ENCODE data around the gene OBSCN. TPM values are rescaled to one million over a fixed set of nuclear protein-coding genes. Genes with fewer than 3 reads are reported as not detected.

Gene OBSCN
- total RNA-seq, 6 experiments from 2014 or later, result 0.27 to 1.8 (median 0.53) TPM

DNA sequence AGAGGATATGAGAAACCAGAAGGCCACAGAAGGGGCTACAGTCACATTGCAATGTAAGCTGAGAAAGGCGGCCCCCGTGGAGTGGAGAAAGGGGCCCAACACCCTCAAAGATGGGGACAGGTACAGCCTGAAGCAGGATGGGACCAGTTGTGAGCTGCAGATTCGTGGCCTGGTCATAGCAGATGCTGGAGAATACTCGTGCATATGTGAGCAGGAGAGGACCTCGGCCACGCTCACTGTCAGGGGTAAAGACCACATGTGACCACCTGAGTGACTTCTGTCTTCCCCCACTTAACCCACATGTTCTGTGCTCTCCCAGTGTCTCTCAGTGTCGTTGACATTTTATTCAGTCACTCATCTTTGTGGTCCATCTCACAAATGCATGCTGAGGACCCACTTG, 92.1 kb downstream of the OBSCN start:
- DNase-seq, result no peak
- Mint-ChIP-seq H3K27ac (no peak overlapping the region), H3K9me3 (peaks cover 81% of the 10 kb centered on the region), H3K4me3 (no peak overlapping the region), H3K4me1 (ENCODE audit: low read depth) (no peaks in the 10 kb centered on the region), H3K36me3 (ENCODE audit: low read depth) (peaks cover 26% of the 10 kb centered on the region), H3K27me3 (ENCODE audit: insufficient read depth) (peaks cover 2% of the 10 kb centered on the region; the same call in 1 of the 2 replicates)
- TF ChIP-seq, protein P1, sequence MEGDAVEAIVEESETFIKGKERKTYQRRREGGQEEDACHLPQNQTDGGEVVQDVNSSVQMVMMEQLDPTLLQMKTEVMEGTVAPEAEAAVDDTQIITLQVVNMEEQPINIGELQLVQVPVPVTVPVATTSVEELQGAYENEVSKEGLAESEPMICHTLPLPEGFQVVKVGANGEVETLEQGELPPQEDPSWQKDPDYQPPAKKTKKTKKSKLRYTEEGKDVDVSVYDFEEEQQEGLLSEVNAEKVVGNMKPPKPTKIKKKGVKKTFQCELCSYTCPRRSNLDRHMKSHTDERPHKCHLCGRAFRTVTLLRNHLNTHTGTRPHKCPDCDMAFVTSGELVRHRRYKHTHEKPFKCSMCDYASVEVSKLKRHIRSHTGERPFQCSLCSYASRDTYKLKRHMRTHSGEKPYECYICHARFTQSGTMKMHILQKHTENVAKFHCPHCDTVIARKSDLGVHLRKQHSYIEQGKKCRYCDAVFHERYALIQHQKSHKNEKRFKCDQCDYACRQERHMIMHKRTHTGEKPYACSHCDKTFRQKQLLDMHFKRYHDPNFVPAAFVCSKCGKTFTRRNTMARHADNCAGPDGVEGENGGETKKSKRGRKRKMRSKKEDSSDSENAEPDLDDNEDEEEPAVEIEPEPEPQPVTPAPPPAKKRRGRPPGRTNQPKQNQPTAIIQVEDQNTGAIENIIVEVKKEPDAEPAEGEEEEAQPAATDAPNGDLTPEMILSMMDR (IDR thresholded peaks at IDR 0.05), result no peak

- Mint-ChIP-seq H3K4me1 (ENCODE audit: low read depth) (no peaks in the 10 kb centered on the region), H3K4me3 (no peak overlapping the region), H3K9me3 (peaks cover 78% of the 10 kb centered on the region), H3K27me3 (ENCODE audit: insufficient read depth) (peaks cover 3% of the 10 kb centered on the region; the same call in 1 of the 2 replicates), H3K36me3 (ENCODE audit: low read depth) (peaks cover 24% of the 10 kb centered on the region), H3K27ac (no peak overlapping the region)
- no peak for DNase-seq
- TF ChIP-seq, protein P1 (IDR thresholded peaks at IDR 0.05), result no peak
These were observed 94.2 kb downstream of the OBSCN start for GRCh38 chr1:228302086-228302485.

DNA sequence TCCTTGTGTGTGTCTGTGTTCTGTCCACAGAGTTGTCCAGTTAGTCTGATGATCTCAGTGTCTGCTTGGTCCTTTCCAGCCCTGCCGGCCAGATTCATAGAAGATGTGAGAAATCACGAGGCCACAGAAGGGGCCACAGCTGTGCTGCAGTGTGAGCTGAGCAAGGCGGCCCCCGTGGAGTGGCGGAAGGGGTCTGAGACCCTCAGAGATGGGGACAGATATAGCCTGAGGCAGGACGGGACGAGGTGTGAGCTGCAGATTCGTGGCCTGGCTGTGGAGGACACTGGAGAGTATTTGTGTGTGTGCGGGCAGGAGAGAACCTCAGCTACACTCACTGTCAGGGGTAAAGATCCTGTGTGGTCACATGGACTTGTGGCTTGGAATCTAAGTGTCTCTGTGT, 95.8 kb downstream of the OBSCN start:
- Mint-ChIP-seq H3K27ac (no peak overlapping the region), H3K36me3 (ENCODE audit: low read depth) (peaks cover 13% of the 10 kb centered on the region), H3K9me3 (peaks cover 73% of the 10 kb centered on the region)

DNA sequence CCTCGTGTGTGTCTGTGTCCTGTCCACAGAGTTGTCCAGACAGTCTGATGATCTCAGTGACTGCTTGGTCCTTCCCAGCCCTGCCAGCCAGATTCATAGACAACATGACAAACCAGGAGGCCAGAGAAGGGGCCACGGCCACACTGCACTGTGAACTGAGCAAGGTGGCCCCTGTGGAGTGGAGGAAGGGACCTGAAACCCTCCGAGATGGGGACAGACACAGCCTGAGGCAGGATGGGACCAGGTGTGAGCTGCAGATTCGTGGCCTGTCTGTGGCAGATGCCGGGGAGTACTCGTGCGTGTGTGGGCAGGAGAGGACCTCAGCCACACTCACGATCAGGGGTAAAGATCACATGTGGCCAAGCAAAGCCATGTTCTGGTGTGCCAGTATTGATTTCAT, 96.4 kb downstream of the OBSCN start:
- DNase-seq, result no peak
- peaks cover 72% of the 10 kb centered on the region for H3K9me3 Mint-ChIP-seq
- H3K4me3 Mint-ChIP-seq, result no peak overlapping the region
- no peak overlapping the region for H3K27ac Mint-ChIP-seq
- peaks cover 9% of the 10 kb centered on the region for H3K36me3 Mint-ChIP-seq (ENCODE audit: low read depth)
- no peaks in the 10 kb centered on the region for H3K4me1 Mint-ChIP-seq (ENCODE audit: low read depth)
- H3K27me3 Mint-ChIP-seq (ENCODE audit: insufficient read depth), result peaks cover 5% of the 10 kb centered on the region; the same call in 1 of the 2 replicates
- TF ChIP-seq, protein P1 (IDR thresholded peaks at IDR 0.05), result no peak

More for the DNA sequence above, 95.8 kb downstream of the OBSCN start:
- DNase-seq, result no peak
- H3K4me3 Mint-ChIP-seq, result no peak overlapping the region
- no peaks in the 10 kb centered on the region for H3K4me1 Mint-ChIP-seq (ENCODE audit: low read depth)
- peaks cover 5% of the 10 kb centered on the region; the same call in 1 of the 2 replicates for H3K27me3 Mint-ChIP-seq (ENCODE audit: insufficient read depth)
- TF ChIP-seq, protein P1 (IDR thresholded peaks at IDR 0.05), result no peak

DNA sequence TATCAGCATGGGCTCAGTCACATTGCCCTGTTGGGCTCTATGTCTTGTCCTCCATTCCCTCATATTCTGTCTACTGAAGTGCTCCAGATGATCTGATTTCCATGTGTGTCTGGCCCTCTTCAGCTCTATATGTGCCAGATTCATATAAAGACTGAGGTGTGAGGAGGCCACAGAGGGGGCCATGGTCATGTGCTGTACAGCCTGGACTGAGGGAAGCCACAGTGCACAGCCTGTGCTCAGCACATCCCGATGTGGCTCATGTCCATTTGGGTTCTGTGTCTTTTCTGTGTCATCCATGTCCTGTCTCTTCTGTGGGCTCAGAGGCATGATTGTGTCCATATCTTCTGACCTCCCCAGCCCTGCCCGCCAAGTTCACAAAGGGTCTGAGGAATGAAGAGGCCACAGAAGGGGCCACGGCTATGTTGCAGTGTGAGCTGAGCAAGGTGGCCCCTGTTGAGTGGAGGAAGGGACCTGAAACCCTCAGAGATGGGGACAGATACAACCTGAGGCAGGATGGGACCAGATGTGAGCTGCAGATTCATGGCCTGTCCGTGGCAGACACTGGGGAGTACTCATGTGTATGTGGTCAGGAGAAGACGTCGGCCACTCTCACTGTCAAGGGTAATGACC, 97.0 kb downstream of the OBSCN start:
- Mint-ChIP-seq H3K4me3 (no peak overlapping the region), H3K36me3 (ENCODE audit: low read depth) (peaks cover 9% of the 10 kb centered on the region), H3K27me3 (ENCODE audit: insufficient read depth) (peaks cover 5% of the 10 kb centered on the region; the same call in 1 of the 2 replicates), H3K9me3 (peaks cover 67% of the 10 kb centered on the region), H3K4me1 (ENCODE audit: low read depth) (no peaks in the 10 kb centered on the region), H3K27ac (no peak overlapping the region)
- DNase-seq, result no peak
- TF ChIP-seq, protein P1 (IDR thresholded peaks at IDR 0.05), result no peak
